GM19035 (cell line): ENCODE data around the gene FCHSD2.
A peak's percentile ranks its signal among the peaks of the same experiment; 100 is the strongest.
"Not testable (repeated sequence)": the region's sequence is repeated elsewhere in the genome, so short reads cannot be mapped to it uniquely, and the experiment has no call there.

Source experiments
- ATAC-seq: cut with Tn5 transposase; IDR thresholded peaks from one replicate; pipeline ENCODE4 v1.9.1; 2021; ENCODE audit not compliant: unreplicated experiment

The FCHSD2 gene

GRCh38 chr11:73072935-73073481 lies 69.1 kb downstream of the FCHSD2 start:
- ATAC-seq: peak; percentile 73

DNA sequence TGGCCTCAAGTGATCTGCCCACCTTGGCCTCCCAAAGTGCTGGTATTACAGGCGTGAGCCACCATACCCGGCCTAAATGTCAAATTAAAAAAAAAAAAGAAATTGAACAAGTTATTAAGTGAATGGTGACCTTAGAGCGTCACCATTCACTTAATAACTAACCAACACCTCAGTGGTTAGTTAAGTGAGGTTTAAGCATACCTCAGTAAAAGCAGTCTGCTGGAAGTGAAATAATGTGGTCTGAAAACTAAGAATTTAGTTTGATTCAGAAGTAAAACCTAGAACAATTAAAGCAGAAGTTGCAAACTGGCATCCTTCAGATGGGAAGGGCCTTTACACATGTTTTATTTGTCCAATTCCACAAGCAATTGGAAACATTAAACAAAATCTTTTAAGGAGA lies 71.5 kb downstream of the FCHSD2 start:
- ATAC-seq: no peak

DNA sequence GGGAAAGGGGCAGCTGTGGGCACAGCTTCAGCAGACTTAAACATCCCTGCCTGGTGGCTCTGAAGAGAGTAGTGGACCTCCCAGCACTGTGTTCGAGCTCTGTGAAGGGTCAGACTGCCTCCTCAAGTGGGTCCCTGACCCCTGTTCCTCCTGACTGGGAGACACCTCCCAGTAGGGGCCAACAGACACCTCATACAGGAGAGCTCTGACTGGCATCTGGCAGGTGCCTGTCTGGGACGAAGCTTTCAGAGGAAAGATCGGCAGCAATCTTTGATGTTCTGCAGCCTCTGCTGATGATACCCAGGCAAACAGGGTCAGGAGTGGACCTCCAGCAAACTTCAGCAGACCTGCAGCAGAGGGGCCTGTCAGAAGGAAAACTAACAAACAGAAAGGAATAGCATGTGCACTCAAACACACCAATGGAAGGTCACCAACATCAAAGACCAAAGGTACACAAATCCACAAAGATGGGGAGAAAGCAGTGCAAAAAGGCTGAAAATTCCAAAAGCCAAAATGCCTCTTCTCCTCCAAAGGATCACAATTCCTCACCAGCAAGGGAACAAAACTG lies 80.2 kb downstream of the FCHSD2 start:
- ATAC-seq: not testable (repeated sequence)

DNA sequence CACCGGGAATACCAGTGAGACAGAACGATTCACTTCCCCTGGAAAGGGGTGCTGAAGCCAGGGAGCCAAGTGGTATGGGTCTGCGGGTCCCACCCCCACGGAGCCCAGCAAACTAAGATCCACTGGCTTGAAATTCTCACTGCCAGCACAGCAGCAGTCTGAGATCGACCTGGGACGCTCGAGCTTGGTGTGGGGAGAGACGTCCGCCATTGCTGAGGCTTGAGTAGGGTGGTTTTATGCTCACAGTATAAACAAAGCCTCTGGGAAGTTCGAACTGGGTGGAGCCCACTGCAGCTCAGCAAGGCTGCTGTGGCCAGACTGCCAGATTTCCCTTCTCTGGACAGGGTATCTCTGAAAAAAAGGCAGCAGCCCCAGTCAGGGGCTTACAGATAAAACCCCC lies 80.7 kb downstream of the FCHSD2 start:
- ATAC-seq: not testable (repeated sequence)

GRCh38 chr11:73059915-73060314 lies 82.2 kb downstream of the FCHSD2 start:
- no peak for ATAC-seq

- no peak for ATAC-seq
Measured at GRCh38 chr11:73058989-73059674, 83.0 kb downstream of the FCHSD2 start.

DNA sequence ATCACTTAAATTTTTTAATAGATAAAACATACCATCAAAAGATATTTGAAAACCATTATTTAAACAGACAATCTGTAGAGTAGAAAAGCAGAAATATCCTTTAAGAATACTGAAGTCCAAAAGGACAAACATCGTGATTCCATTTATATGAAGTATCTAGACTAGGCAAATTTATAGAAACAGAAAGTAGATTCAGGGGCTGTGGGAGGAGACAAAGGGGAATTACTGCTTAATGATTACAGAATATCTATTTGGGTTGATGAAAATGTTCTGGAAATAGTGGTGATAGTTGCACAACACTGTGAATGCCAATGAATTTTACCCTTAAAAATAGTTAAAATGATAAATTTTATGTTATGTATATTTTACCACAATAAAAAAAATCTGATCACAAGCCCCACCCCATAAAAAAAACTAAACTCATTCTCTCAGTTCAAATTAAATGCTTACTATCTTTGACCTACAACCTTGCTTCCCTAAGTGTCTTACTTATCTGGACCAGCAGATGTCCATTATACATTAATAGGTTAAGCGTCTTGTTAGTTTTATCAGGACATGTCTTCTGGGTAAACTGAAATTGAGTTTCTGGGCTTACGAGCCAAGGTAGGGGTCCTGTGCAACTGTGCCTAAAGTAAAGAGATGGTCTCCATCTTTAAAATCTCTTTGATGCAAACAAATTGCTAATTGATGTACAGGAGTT lies 86.3 kb downstream of the FCHSD2 start:
- no peak for ATAC-seq

DNA sequence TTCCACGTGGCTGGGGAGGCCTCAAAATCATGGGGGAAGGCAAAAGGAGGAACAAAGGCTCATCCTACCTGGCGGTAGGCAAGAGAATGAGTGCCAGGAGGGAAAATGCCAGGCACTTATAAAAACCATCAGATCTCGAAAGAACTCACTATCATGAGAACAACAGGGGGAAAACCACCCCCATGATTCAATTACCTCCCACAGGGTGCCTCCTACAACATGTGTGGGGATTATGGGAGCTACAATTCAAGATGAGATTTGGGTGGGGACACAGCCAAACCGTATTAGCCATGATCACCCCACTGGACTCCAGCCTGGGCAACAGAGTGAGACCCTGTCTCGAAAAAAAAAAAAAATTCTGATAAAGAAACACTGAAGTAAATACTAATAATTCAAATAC lies 87.1 kb downstream of the FCHSD2 start:
- ATAC-seq: no peak

GRCh38 chr11:73053964-73054363 lies 88.2 kb downstream of the FCHSD2 start:
- ATAC-seq: no peak

DNA sequence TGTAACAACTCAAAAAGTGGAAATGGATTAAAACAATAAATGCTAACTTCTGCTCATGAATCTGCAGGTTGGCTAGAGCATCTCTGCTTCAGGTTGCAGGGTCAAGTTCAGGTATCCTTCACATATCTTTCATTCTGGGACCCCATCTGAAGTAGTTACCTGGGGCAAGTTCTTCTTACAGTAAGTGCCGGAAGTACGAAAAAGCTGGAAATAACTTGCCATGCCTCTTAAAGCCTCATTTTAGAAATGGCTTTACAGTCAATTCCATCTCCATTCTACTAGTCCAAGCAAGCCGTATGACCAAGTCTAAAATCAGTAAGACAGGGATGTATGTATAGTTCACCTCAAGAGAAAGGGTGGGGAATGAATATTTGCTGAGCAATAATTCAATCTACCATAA lies 93.7 kb downstream of the FCHSD2 start:
- no peak for ATAC-seq

- no peak for ATAC-seq
Measured at GRCh38 chr11:73047773-73048371, 94.2 kb downstream of the FCHSD2 start.

DNA sequence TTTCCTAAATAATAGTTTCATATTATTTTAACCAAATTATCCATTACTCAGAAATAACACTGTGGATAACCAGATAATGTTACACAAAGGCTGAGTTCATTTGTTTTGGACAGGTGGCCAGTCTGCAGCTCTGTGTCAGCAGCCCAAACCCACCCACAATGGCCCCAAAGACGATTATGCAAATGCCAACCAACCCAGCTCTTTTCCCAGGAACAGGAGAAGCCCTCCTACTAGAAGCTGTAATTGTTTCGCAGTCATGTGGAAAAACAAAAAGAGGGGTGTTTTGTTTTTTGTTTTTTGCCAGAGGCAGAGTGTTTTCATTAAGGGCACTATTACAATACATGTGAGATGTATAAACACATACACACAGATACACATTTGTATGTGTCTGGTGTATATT lies 102.1 kb downstream of the FCHSD2 start:
- no peak for ATAC-seq

- ATAC-seq: no peak
Measured at GRCh38 chr11:73034777-73035176, 107.3 kb downstream of the FCHSD2 start.

DNA sequence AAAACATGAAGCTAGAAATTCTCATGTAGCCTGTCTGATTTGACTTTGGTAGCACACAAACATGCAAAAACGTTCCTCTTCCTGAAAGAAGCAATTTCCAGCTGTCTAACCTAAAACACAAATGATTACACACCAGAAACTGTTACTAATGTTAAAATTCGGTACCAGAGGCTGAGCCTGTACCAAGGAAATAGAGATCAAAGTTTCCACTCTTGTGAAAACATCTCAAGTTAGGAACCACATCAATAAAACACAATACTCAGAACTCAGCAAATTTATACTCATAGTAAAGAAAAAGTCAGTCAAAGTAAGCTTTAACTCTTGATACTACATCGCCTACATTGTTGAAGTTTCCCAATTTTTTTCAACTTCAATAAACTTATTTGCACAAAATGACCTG lies 107.8 kb downstream of the FCHSD2 start:
- no peak for ATAC-seq

DNA sequence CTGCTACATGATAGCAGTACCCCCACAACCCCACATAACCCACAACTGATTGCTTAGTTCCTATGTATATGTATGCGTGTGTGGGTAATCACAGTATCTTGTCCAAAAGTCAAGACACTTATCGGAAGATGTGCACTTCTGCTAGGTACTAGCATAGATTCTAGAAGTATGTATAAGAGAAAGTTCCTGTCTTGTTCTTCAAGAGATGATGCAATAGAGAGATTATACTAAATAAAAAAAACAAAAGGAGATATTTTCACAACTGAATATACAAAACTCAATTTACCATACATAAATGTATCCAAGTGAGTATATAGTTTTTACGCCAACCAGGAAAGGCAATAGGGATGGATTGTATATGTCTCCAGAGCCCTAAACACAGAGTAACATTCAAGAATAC lies 112.0 kb downstream of the FCHSD2 start:
- ATAC-seq: no peak

- ATAC-seq: no peak
Measured at GRCh38 chr11:73029403-73029802, 112.7 kb downstream of the FCHSD2 start.

DNA sequence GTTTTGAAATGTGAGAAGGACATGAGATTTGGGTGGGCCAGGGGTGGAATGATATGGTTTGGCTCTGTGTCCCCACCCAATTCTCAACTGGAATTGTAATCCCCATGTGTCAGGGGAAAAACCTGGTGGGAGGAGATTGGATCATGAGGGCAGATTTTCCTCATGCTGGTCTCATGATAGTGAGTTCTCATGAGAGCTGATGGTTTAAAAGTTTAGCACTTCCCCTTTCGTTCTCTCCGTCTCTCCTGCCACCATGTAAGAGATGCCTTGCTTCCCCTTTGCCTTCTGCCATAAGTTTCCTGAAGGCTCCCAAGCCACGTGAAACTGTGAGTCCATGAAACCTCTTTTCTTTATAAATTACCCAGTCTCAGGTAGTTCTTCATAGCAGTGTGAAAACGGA lies 113.5 kb downstream of the FCHSD2 start:
- no peak for ATAC-seq

GRCh38 chr11:73027840-73028239 lies 114.3 kb downstream of the FCHSD2 start:
- ATAC-seq: not testable (repeated sequence)

DNA sequence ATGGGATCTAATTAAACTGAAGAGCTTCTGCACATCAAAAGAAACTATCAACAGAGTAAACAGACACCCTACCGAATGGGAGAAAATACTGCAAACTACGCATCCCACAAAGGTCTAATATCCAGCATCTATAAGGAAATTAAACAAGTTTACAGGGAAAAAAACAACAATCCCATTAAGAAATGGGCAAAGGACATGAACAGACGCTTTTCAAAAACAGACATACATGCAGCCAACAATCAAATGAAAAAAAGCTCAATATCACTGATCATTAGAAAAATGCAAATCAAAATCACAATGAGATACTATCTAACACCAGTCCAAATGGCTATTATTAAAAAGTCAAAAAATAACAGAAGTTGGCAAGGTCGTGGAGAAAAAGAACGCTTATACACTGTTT lies 117.5 kb downstream of the FCHSD2 start:
- no peak for ATAC-seq

- ATAC-seq: no peak
Measured at GRCh38 chr11:73019996-73020395, 122.1 kb downstream of the FCHSD2 start.

GRCh38 chr11:73019449-73019848 lies 122.7 kb downstream of the FCHSD2 start:
- no peak for ATAC-seq

- no peak for ATAC-seq
Measured at GRCh38 chr11:73018856-73019255, 123.3 kb downstream of the FCHSD2 start.
